Astrocyte of the hippocampus (primary cell): Measurements from ENCODE around the gene MAMDC2.

ENCODE experiments used
- DNase-seq: peaks from one replicate; pipeline ENCODE4 v3.0.0; 2011; ENCODE audit warnings: low read depth, low spot score

Gene MAMDC2

GRCh38 chr9:70064496-70064895 lies 20.8 kb downstream of the MAMDC2 start:
- no peak for DNase-seq

DNA sequence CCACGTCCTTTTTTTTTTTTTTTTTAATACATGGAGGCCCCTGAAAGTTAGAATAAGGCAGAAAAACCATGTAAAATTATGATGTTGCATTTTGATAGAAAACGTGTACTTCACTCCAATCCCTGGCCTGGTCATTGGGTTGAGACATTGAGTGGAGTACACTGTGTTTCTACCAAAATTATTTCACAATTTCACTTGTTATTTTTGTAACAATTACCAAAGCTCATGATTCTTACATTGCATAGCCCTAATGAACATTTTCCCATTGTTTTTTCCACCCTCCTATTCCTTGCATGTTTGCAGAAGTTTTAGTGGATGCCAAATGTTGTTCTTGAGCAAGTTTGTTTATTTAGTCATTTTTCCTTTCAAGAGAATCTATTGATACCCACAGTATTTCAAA lies 21.9 kb downstream of the MAMDC2 start:
- DNase-seq, result no peak

DNA sequence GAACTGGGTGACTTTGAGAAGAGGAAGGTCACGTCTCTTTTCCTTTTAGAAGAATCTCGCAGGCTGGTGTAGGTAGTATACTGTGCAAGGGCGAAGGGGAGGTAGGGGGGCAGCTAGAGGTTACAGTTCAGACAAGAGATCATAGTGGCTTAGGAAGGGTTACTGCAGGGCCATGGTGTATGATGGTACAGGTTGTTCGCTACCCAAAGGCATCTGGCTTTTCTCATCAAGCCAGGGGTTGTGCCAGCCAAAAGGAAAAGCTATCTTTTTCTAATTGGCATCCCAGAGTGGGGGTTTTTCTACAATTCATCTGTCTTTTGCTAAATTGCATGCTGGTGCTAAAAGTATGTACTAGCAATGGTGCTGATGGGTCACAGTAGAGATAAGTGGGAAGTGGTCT lies 22.8 kb downstream of the MAMDC2 start:
- no peak for DNase-seq

GRCh38 chr9:70066874-70067273 lies 23.2 kb downstream of the MAMDC2 start:
- no peak for DNase-seq

- no peak for DNase-seq
These were observed 26.1 kb downstream of the MAMDC2 start for GRCh38 chr9:70069704-70070103.

GRCh38 chr9:70073193-70073592 lies 29.5 kb downstream of the MAMDC2 start:
- DNase-seq, result no peak

- DNase-seq, result no peak
These were observed 30.1 kb downstream of the MAMDC2 start for GRCh38 chr9:70073756-70074155.

DNA sequence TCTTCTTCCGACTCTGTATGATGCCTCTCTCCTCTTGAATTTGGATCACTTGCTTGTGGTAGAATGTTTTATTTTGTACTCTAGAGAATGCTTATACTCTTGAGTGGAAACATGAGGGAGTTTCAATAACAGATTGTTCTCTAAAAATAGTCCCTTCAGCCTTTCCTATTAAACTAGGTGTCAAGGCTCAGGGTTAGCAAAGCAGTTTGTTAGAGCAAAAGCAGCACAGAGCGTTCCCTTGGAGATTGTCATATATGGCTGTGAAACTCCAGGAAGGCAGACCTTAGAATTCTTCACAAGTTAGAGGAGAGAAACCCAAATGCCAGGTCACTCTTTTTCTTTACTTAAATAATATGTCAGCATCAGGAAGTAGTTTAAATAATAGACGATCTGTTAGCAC lies 33.0 kb downstream of the MAMDC2 start:
- no peak for DNase-seq

GRCh38 chr9:70079417-70080037 lies 35.9 kb downstream of the MAMDC2 start:
- no peak for DNase-seq

DNA sequence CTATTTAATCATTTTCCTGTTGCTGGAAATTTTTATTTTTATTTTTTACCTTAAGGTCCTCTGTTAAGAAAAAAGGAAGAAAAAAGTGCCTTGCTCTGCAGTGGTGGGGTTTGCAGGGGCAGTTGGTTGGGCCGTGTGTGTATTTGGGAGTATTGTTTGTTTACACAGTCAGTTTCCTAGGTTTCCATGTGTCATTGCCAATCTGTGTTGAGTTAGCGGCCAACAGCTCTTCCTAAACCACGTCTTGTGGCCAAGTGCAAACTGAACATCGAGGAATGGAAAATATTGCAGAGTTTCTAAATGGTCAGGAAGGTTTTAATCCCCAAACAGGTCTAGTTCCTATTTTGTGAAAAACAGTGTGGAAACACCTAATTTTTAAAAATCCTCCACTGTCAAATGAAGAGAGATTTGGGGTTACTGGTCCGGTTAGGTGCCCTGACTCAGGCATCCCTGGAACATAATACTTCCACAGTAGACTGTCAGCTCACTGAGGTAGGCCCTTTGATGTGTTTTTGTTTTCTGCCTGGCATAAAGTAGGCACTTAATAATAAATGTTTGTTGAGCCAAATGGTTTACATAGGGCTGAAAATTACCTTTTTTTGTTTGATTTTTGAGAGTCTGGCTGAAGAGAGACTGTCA lies 37.0 kb downstream of the MAMDC2 start:
- peak; percentile 91 for DNase-seq

DNA sequence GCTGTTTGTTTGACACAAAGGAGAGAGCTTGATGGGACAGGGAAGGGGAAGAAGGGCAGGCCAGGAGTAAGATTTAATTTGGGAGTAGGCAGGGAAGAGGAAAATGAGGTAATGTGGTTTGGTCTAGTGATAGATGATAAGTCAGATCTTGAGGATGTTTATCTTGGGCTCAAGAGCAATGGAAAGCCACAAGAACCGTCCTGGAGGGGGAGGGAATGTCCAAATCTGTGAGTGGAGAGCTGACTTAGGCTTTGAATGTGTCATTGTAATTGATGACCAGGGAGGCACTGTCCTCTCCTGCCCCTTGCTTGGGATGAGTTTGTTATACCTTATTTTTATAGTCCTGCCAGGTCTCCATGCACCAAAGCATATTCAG lies 37.5 kb downstream of the MAMDC2 start:
- DNase-seq, result peak; percentile 63

GRCh38 chr9:70083429-70083828 lies 39.8 kb downstream of the MAMDC2 start:
- DNase-seq, result peak; percentile 80

DNA sequence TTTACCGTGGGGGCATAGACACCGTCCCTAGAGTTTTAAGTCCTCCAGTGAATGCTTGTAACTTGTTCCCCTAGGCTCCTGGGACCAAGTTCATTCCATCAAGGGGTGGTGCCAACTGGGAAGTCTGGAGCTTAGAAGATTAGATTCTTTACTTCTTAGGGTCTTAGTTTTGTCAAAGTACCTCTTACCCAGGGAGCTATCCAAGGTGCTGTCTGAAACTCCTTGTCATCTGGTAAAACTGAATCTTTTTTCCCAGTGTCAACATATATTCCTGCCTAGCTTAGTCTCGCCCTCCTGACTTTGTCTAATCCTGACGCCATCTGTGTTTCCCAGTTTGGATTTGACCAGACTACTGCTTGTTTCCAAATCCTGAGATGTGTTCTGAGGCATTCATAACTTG lies 41.6 kb downstream of the MAMDC2 start:
- peak; percentile 67 for DNase-seq

- DNase-seq, result no peak
These were observed 47.5 kb downstream of the MAMDC2 start for GRCh38 chr9:70091103-70091502.

GRCh38 chr9:70091572-70091971 lies 47.9 kb downstream of the MAMDC2 start:
- no peak for DNase-seq

- DNase-seq, result no peak
These were observed 48.5 kb downstream of the MAMDC2 start for GRCh38 chr9:70092190-70092589.

DNA sequence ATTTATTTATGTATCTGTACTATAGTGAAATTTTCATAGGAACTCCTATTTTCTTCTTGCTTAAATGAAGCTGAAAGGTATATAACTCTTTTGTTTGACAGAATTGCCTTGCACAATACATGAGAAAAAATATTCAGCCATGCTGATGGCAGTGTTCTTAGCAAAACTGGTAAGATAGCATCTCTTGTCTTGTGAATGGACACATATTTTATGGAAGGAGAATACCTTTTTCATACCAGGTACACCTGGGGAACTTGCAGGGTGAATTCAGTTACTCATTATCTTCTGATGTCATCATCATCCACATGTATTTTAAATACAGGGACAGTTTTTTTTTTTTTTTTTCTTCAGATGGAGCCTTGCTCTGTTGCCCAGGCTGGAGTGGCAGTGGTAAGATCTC lies 49.4 kb downstream of the MAMDC2 start:
- no peak for DNase-seq

GRCh38 chr9:70093944-70094343 lies 50.3 kb downstream of the MAMDC2 start:
- DNase-seq, result peak; percentile 65

DNA sequence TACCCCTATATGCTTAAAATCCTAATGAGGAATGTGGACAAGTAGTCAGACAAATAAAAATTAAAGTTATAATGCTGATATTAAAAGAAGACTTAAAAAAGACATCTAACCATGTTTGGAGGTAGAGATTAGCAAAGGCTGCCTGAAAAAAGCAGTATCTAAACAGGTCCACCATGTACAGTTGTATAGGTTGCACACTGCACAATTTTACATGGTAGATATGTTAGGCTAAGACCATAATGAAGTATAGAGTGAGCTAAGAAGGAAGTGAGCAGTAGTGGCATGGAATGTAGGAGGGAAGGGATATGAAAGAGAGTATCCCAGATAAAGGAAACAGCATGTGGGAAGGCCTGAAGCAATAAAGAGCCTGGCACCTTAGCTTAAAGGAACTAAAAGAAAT lies 51.1 kb downstream of the MAMDC2 start:
- DNase-seq, result no peak

GRCh38 chr9:70097187-70097586 lies 53.5 kb downstream of the MAMDC2 start:
- DNase-seq, result no peak

DNA sequence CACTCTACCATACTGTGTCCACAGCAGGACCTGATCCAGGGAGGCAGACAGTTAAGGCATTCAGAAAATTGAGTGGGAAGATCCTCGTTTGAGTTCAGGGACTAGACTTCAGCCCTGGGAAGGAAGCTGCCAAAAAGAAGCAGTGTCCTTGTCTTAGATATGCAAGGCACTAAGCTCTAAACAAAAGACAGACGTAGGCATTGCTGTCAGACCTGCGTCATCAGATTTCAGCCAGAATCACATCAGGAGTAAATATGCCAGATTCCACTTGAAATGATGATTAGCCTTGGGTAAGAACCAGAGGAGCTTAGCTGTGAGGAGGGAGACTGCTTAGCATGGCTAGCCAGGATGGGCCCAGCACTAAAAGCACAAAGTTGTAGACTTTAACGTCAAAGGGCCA lies 56.7 kb downstream of the MAMDC2 start:
- DNase-seq, result peak; percentile 42

GRCh38 chr9:70101265-70101664 lies 57.6 kb downstream of the MAMDC2 start:
- no peak for DNase-seq

DNA sequence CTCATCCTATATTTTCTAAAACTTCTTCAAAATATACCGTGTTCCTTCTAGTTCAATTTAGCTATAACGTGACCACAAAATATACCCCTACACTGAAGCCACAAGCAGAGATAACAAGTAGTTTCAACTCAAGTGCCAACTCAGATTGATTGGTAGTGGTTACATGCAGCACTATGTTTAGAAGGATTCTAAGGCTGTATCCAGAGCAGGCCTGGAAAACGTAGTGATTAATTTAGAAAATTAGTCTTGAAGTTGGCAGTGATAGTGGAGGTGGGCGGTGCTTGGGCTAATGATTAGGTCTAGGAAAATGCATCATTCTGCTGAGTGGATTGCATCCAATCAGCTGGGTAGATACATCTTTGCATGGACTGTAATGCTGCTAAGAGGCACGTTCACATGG lies 61.5 kb downstream of the MAMDC2 start:
- DNase-seq, result no peak

DNA sequence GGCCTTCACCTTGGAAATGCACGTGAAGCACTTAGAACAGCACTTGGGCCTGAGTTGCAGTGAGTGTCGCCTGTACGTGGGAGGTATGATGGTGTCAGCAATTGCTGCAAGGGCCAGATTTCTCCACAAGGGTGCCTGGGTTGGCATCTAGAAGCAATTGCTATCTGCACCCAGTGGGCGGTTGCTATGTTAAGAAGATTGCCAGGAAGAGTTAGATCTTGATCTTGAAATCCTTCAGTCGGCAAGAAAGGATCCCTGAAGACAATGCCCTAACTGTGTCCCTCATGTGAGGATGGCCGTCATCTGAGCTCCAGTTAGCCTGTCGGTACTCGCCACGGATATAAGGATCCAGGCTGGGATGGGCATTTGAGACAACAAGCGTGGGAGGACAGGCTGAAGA lies 62.9 kb downstream of the MAMDC2 start:
- DNase-seq, result no peak
